A673 (cell line): ENCODE measurements around the gene C3orf33.

Experiments used
- CTCF ChIP-seq: fragments of 300-800, 200-600 bp; sonication (generic); conservative IDR thresholded peaks from 2 replicates; pipeline ENCODE4 v1.5.1; 2017; ENCODE audit warnings: low read depth, mild to moderate bottlenecking, antibody characterized with exemption, low read length, moderate library complexity, mixed read lengths
- EZH2 ChIP-seq: fragments of 200-600 bp; sonication (generic); IDR thresholded peaks from 2 replicates; pipeline ENCODE4 v1.6.1; 2017; ENCODE audit warnings: borderline replicate concordance, low read depth, mild to moderate bottlenecking, mixed read lengths, antibody characterized with exemption, low read length; ENCODE audit not compliant: poor library complexity, severe bottlenecking

- TF ChIP-seq CTCF (no peak), EZH2 (no peak)
These were observed 775 bp downstream of the C3orf33 start for GRCh38 chr3:155805204-155805801.
